Gastrocnemius medialis (tissue), 4 donors: Measurements from ENCODE around the gene CHST3.

Source experiments
- POLR2A ChIP-seq, 2 donors: fragments of 450-650 bp; IDR thresholded peaks; one replicate each; pipeline ENCODE4 v1.6.1; 2017; ENCODE audit warnings: antibody characterized with exemption in 2 of 2, mild to moderate bottlenecking in 2 of 2, moderate library complexity in 2 of 2
- TF ChIP-seq, protein P1 (sequence below), 5 experiments: fragments of 450-650 bp in 3 of 5; fragments of 200-600 bp in 2 of 5; sonication (generic) in 2 of 5; IDR thresholded peaks in 4 of 5; conservative IDR thresholded peaks in 1 of 5; 1 replicate in 4 of 5; 2 replicates in 1 of 5; pipeline ENCODE4 v1.5.1; 2016 to 2019; ENCODE audit warnings: antibody characterized with exemption in 5 of 5, mild to moderate bottlenecking in 3 of 5, moderate library complexity in 3 of 5

GRCh38 chr10:71927776-71928592 lies 36.2 kb upstream of the CHST3 start:
- no peak for TF ChIP-seq POLR2A (IDR thresholded peaks at IDR 0.05)
- TF ChIP-seq, protein P1, sequence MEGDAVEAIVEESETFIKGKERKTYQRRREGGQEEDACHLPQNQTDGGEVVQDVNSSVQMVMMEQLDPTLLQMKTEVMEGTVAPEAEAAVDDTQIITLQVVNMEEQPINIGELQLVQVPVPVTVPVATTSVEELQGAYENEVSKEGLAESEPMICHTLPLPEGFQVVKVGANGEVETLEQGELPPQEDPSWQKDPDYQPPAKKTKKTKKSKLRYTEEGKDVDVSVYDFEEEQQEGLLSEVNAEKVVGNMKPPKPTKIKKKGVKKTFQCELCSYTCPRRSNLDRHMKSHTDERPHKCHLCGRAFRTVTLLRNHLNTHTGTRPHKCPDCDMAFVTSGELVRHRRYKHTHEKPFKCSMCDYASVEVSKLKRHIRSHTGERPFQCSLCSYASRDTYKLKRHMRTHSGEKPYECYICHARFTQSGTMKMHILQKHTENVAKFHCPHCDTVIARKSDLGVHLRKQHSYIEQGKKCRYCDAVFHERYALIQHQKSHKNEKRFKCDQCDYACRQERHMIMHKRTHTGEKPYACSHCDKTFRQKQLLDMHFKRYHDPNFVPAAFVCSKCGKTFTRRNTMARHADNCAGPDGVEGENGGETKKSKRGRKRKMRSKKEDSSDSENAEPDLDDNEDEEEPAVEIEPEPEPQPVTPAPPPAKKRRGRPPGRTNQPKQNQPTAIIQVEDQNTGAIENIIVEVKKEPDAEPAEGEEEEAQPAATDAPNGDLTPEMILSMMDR (IDR thresholded peaks at IDR 0.05 in 4 of 5, conservative IDR thresholded peaks at IDR 0.05 in 1 of 5): no peak
